Spinal cord (tissue), 10 donors: ENCODE measurements around the gene MAP2K3. TPM values are rescaled to one million over a fixed set of nuclear protein-coding genes. Genes with fewer than 3 reads are reported as not detected.

Source experiments
- DNase-seq, 6 donors: peaks; one replicate each; pipeline versions ENCODE4 v3.0.0 to v3.0.0-alpha.2; 2013 to 2015; ENCODE audit warnings: low spot score in 6 of 6, low read depth in 4 of 6
- H3K27ac ChIP-seq: one replicate; pipeline ENCODE4 v1.5.1; 2013; ENCODE audit warnings: low read depth, low read length, control low read depth
- H3K27me3 ChIP-seq: one replicate; pipeline ENCODE4 v1.6.1; 2013; ENCODE audit warnings: low read length; ENCODE audit not compliant: control insufficient read depth, insufficient read depth
- H3K36me3 ChIP-seq: one replicate; pipeline ENCODE4 v1.6.1; 2013; ENCODE audit warnings: low read length; ENCODE audit not compliant: control insufficient read depth, insufficient read depth
- H3K4me1 ChIP-seq: one replicate; pipeline ENCODE4 v1.6.1; 2013; ENCODE audit warnings: low read length; ENCODE audit not compliant: control insufficient read depth, insufficient read depth
- H3K4me3 ChIP-seq: one replicate; pipeline ENCODE4 v1.5.1; 2013; ENCODE audit warnings: low read depth, low read length, control low read depth
- H3K9me3 ChIP-seq: one replicate; pipeline ENCODE4 v1.6.1; 2013; ENCODE audit warnings: low read length; ENCODE audit not compliant: control insufficient read depth, insufficient read depth
- WGBS: methylation state at CpG from one replicate; pipeline ENCODE4 v1.1.5; 2013; ENCODE audit warnings: missing lambda C conversion rate; ENCODE audit not compliant: insufficient coverage; 5-methylcytosine and 5-hydroxymethylcytosine counted together
- polyA plus RNA-seq, 2 donors: library from polyadenylated mRNA; unstranded; fragments of 120-200 nt; gene quantifications; one replicate each; pipeline ENCODE4 v1.2.1, GENCODE V29; 2013; ENCODE audit not compliant: insufficient read length in 2 of 2
- total RNA-seq, 2 donors: library from RNA; depleted of rRNA in 1 of 2; stranded (reverse); fragments of 120-200 nt in 1 of 2; fragments of >200 nt in 1 of 2; gene quantifications; one replicate each; pipeline versions ENCODE4 v1.2.3 to v1.2.4, GENCODE V29; 2013 to 2014
- donor health status: healthy.

MAP2K3 gene
- total and polyA plus RNA-seq, 4 donors, result 10.6 to 24.7 (median 16.7) TPM

DNA sequence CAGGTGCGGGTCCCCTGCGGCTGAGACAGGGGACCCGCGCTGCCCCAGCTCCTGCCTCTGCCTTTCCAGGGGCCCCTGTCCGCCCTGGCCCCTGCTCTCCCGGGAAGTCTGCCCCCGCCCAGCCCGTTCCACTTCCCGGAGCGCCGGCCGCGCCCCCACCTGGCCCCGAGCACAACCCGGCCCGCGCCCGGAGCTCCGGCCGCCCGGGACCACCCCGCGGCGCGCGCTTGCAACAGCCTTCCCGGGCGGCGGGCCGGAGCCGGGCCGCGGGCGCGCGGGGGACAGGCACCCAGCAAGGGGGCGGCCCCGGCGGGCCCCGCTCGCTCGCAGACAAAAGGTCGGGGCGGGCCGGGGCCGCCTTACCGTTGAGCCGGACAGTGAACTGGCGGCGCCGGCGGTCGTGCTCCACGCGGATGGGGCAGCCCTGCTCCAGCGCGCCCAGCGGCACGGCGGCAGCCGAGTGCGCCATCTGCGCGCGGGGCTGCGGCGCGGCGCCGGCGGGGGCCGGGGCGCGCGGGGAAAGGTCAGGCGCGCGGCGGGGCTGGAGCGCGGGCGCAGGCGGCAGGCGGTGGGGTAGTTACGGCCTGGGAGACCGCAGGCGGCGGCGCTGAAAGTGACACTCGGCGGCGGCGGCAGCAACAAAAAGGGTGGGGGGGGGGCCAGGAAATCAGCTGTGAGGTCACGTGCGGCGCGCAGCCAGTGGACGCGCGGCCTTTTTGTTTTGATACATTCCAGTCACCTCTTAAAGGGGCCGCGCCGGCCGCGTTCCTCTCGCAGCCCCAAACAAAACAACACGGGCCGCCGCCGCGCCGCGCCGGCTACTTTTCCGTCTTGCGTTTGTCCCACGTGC lies 31.5 kb upstream of the MAP2K3 start, which contains the start of gene NATD1:
Gene NATD1 (minus strand): TSS at position 615 of the 850 bp plus-strand sequence. CDS start 146 bp downstream, at position 469.
- no peak within 1 kb of the TSS for H3K27ac ChIP-seq

DNA sequence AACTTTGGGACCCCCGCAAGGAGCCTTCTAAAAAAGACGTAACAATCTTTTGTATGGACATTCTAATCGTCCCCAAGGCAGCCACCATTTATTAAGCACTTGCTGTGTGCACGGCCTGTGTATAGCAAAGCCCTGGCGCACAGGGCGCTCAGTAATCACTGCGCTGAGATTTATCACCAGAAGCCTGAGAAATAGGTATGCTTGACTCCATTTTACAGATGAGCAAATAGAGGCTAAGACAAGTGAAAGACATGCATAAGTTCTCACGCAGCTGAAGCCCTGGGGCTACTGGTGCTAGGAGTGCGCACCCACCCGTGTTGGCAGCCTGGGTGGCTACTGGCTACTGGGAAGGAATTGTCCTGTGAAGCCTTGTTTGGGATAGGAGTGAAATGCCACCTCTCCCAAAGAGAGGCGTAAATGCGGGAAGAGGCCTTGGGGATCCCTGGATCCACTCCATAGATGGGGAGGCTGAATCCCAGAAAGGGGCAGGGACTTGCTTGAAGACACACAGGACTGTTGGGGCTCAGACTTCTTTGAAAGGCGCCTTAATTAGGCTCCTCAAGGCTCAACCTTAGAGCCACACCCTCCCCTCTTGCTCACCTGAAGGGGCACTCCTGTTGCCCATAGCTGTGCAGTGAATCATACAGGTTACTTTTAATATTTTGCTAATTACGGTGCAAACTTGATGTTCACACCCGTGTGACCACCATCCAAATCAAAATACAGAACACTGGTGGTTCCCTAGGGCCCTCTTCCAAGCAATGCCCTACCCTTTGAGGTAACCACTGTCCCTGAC lies 30.7 kb upstream of the MAP2K3 start:
- Histone ChIP-seq H3K27ac (no peak overlapping the region), H3K9me3 (no peaks in the 10 kb centered on the region), H3K27me3 (no peaks in the 10 kb centered on the region), H3K4me3 (peak overlapping the region; percentile 26), H3K36me3 (peaks cover 6% of the 10 kb centered on the region), H3K4me1 (peaks cover 26% of the 10 kb centered on the region)
- WGBS, result 38% methylated on average over 13 of the region's 15 CpGs
- no peak for DNase-seq

More for the DNA sequence above, 31.5 kb upstream of the MAP2K3 start, which contains the start of gene NATD1:
- Histone ChIP-seq H3K4me1 (peaks cover 26% of the 10 kb centered on the region), H3K36me3 (peaks cover 8% of the 10 kb centered on the region), H3K9me3 (no peaks in the 10 kb centered on the region), H3K27me3 (no peaks in the 10 kb centered on the region), H3K4me3 (peak within 1 kb of the TSS; percentile 50)
- under 1% methylated on average over 117 of the region's 117 CpGs for WGBS
- peak; percentile 62 to 96 (median 74) for DNase-seq

- no peak overlapping the region for H3K4me3 ChIP-seq
- no peak overlapping the region for H3K27ac ChIP-seq
- H3K27me3 ChIP-seq, result no peaks in the 10 kb centered on the region
- H3K36me3 ChIP-seq, result no peaks in the 10 kb centered on the region
- 92% methylated on average over 7 of the region's 7 CpGs for WGBS
- H3K4me1 ChIP-seq, result peaks cover 5% of the 10 kb centered on the region
- no peaks in the 10 kb centered on the region for H3K9me3 ChIP-seq
- no peak for DNase-seq
These were observed 25.9 kb upstream of the MAP2K3 start for GRCh38 chr17:21258593-21258992.

- 76% methylated on average over 10 of the region's 12 CpGs for WGBS
- Histone ChIP-seq H3K27ac (no peak overlapping the region), H3K4me1 (no peaks in the 10 kb centered on the region), H3K27me3 (no peaks in the 10 kb centered on the region), H3K36me3 (no peaks in the 10 kb centered on the region), H3K4me3 (no peak overlapping the region), H3K9me3 (no peaks in the 10 kb centered on the region)
- no peak for DNase-seq
These were observed 22.1 kb upstream of the MAP2K3 start for GRCh38 chr17:21262259-21262993.

GRCh38 chr17:21263376-21263775 lies 21.1 kb upstream of the MAP2K3 start:
- no peaks in the 10 kb centered on the region for H3K9me3 ChIP-seq
- H3K27me3 ChIP-seq, result no peaks in the 10 kb centered on the region
- H3K27ac ChIP-seq, result no peak overlapping the region
- WGBS, result 55% methylated on average over 4 of the region's 6 CpGs
- H3K36me3 ChIP-seq, result no peaks in the 10 kb centered on the region
- DNase-seq, result no peak
- no peak overlapping the region for H3K4me3 ChIP-seq
- no peaks in the 10 kb centered on the region for H3K4me1 ChIP-seq

DNA sequence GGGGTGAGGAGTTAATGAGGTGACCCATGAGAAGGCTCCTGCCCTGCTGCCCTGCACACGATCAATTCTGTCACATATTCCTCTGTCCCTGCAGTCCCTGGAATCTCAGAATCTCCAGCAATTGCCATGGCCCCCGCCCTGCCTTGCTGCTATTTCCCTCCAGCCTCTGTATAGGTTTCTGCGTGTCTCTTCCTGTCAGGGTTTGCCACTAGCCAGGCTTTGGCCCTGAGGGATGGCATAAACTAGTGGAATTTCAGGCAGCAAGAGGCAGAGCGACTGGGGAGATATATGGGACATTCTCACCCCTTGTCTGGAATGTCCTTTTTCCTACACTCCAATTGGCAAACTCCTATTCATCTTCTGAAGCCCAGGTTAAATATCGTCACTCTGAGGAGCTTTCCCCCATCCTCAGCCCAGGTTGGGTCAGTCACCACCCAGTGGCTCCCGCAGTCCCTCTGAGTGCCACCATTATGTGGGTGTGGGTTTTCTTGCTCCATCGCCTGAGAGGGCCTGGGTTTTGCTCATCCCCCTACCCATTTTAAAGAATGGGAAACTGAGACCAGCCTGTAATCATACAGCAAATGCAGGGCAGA lies 15.8 kb upstream of the MAP2K3 start:
- Histone ChIP-seq H3K4me1 (no peaks in the 10 kb centered on the region), H3K27me3 (no peaks in the 10 kb centered on the region), H3K9me3 (no peaks in the 10 kb centered on the region), H3K27ac (no peak overlapping the region), H3K36me3 (no peaks in the 10 kb centered on the region), H3K4me3 (no peak overlapping the region)
- DNase-seq, result no peak
- 72% methylated on average over 3 of the region's 7 CpGs for WGBS

GRCh38 chr17:21269394-21269793 lies 15.1 kb upstream of the MAP2K3 start:
- Histone ChIP-seq H3K4me1 (peaks cover under 1% of the 10 kb centered on the region), H3K4me3 (no peak overlapping the region), H3K27ac (no peak overlapping the region), H3K9me3 (no peaks in the 10 kb centered on the region), H3K27me3 (no peaks in the 10 kb centered on the region), H3K36me3 (no peaks in the 10 kb centered on the region)
- DNase-seq, result no peak
- WGBS, result no CpG with 5 or more reads among the region's 8 CpGs

- no peak overlapping the region for H3K4me3 ChIP-seq
- H3K36me3 ChIP-seq, result no peaks in the 10 kb centered on the region
- no peaks in the 10 kb centered on the region for H3K27me3 ChIP-seq
- 82% methylated on average over 4 of the region's 10 CpGs for WGBS
- no peak for DNase-seq
- peaks cover 18% of the 10 kb centered on the region for H3K4me1 ChIP-seq
- no peaks in the 10 kb centered on the region for H3K9me3 ChIP-seq
- no peak overlapping the region for H3K27ac ChIP-seq
These were observed 12.9 kb upstream of the MAP2K3 start for GRCh38 chr17:21271454-21272183.
